ENCODE data around the gene CDCA7L.

Gene CDCA7L, protein sequence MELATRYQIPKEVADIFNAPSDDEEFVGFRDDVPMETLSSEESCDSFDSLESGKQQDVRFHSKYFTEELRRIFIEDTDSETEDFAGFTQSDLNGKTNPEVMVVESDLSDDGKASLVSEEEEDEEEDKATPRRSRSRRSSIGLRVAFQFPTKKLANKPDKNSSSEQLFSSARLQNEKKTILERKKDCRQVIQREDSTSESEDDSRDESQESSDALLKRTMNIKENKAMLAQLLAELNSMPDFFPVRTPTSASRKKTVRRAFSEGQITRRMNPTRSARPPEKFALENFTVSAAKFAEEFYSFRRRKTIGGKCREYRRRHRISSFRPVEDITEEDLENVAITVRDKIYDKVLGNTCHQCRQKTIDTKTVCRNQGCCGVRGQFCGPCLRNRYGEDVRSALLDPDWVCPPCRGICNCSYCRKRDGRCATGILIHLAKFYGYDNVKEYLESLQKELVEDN

DNA sequence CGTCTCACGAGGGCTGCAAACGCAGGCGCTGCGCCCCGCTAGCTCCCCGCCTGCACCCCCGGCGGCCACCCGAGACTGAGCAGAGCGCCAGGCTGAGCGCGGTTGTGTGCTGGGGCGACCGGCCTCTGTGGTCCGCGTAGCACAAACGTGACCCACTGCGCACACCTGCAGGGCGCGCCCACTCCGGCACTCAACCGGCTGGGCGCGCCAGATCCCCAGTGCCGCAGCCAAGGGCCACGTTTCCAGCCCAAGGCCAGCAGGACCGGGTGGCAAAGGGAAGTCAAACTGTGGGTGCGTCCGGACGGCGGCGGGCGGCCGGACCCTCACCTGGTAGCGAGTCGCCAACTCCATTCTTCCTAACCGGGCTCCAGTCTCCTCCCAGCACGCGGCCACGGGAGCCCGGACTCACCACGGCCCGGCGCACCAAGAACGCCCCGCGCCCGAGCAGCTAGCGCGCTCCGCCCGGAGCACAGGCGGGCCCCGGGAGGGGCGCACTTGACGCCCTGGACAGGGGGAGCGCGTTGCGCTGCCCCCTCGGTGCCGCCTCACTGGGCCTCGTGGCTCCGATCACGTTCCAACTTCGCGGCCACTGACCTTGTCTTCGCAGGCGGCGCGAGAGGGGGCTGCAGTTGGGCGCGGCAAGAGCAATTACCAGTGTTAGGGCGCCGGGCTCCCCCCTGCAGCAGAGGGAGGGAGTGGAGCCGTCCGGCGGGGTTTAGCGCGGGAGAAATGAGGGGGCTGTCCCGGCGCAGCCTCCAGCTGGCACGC, at the start of gene CDCA7L:
TSS of gene CDCA7L (minus strand) at position 446 of the 768 bp plus-strand sequence. CDS start at position 351, 95 bp downstream.
- peak; percentile 42 to 77 (median 54) for DNase-seq

DNA sequence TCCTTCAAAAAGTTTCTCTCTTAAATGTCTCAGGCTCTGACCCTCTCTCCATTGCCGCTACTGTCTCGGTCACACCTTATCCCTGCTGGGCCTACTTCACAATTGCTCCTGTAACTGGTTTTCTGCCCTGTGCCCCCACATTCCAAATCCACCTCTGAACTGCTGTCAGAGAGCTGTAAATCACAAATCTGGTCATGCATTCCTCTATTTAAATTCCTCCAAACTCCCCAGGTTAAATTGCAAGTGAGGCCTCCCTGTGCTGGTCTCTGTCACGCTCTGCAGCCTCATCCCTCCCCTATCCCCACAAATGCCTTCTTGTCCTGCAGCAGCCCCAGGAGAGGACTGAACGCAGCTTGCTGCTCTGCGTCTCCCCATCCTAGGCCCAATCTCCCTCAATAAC, 40.4 kb upstream of the CDCA7L start:
- DNase-seq = no peak

DNA sequence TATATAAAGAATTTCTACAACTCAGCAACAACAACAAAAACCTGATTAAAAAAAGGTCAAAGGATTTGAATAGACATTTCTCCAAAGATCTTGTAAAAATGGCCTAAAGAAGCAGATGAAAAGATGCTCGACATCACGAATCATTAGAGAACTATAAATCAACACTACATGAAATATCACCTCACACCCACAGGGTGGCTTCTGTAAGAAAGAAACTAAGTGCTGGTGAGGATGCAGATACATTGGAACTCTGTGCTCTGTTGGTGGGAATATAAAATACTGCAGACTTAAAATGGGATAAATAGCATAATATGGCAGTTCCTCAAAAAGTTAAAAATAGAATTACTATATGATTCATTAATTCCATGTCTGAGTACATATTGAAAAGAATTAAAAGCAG, 38.3 kb upstream of the CDCA7L start:
- DNase-seq = no peak

DNA sequence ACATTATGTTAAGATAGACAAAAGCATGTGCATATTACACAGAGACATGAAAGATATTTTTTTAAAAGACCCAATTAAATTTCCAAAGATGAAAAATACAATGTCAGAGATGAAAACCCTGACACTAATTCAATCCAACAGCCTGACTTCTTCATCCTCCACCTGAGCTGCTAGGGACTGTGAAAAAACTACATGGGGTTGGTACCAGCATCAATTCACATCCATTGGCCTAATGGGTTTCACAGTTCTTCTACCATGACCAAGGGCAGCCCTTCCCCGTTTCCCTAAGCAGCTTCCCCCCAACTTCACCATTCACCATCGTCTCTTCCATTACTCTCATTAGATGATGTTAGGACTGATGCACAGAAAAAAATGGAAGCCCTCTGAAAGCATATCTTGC, 37.4 kb upstream of the CDCA7L start:
- no peak for DNase-seq

DNA sequence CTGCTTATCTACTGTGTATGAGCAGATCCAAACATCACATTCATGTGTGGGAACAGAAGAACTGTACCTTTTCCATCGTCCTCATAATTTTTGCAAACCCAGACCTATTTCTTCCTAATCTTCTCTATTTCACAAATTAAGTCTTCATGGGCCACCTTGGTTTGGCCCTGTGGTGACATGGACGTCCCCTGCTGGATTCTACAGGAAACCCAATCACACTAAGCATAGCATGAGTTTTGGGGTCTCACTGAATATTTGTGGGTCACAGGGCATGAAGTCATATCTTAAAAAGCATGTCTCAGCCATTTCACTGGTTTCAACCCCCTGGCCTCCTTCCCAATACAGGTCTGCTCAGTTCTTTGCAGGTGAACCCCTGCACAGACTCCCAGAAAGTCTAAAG, 35.8 kb upstream of the CDCA7L start:
- no peak for DNase-seq

DNA sequence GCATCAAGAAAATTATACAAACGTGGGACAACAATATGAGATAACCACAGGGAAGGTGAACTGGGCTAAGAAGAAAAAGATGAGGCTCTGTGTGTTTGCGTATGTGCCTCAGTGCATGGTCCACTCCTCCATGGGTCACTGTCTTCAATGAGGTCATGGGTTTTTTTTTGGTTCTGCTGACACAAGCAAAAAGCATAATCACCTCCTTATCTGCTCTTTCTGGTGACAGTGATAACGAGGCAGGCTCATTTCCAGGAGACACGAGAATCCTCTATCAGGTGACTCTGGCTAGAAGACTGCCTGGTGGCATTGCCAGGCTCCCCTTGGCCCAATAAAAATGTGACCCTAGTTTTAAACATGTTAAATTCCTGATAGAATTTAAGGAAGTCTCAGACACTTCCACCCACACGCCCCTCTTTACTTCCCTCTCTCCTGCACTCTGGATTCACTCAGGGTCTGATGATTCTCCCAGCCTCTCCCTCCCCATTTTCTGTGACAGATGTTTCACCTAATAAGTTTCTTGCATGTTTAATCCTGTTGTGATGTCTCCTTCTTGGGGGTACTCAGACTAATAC, 35.3 kb upstream of the CDCA7L start:
- DNase-seq = no peak

DNA sequence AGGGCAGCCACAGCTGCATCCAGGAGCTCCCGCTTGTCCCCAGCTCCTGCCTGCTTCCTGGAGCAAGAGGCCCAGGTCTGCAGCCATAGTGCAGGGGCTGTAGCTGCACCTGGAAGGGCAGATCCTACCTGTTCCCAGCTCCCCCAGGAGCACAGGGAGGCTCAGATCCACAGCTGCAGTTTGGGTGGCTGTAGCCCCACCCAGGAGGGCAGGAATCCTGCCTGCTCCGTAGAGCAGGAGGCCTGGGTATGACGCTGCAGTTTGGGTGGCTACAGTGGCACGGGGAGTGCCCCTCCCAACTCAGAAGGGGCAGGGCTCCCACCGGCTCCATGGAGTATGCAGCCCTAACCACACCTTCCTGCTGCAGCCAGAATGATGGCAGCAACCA, 26.7 kb upstream of the CDCA7L start:
- DNase-seq = no peak

DNA sequence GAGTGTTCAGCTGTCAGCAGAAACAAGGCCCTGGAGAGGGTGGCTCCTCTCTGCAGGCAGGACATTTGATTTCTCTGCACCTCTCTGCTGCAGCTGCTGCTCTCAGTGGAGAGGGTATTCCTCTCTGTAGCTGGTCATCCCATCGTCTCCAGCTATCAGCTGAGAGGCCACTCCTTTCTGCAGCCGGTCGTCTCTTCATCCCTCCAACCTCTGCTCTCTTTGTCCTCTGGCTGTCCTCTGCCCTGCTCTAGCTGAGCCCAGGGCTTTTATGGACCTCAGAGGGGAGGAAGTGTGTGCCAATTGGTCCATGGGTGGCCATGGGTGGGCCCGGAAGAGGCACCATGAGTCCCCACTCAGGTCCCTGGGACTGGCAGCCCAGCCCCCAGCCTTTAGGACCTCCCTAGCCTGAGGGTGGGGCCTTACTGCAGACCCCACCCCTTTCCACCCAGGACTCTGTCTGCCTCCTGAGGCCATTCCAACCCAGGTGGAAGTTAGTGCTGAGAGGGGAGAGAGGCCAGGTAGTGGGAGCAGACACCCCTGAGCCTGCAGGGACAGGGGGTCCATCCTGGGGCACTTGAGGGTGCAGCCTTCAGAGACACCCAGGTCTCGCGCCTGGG, 26.2 kb upstream of the CDCA7L start:
- no peak for DNase-seq

DNA sequence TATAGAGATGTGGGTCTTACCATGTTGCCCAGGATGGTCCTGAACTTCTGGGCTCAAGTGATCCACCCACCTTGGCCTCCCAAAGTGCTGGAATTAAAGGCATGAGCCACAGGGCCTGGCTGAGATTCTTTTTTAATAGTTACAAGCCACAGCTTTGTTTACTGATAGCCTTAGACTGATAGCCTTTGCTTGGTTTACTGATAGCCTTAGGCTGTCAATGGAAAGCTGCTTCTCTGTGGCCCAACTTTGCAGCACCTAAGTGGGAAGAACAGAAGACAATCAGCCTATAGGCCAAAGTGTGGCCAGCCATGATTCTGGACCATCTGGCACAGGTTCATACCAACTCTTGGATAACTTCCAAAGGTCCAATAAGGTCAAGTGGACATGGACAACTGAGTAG, 24.1 kb upstream of the CDCA7L start:
- DNase-seq = no peak

DNA sequence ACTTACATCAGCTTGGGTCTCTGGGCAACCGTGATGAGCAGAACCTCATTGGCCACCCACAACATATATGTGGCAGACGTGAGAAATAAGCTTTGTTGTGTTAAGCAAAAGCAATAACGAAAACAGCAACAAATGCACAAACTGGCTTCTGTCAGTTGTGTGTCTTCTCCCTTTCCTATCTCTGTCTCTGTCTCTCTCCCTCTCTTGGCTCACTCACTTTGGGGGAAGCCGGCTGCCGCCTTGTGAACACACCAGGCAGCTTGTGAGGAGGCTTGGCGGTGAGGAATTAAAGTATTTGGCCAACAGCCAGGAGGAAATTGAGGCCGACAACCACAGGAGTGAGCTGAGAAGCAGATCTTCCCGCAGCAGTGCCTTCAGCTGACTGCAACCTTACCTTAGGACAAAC, 21.9 kb upstream of the CDCA7L start:
- DNase-seq = peak in 5 of 6 experiments; percentile 2 to 54 (median 32)

DNA sequence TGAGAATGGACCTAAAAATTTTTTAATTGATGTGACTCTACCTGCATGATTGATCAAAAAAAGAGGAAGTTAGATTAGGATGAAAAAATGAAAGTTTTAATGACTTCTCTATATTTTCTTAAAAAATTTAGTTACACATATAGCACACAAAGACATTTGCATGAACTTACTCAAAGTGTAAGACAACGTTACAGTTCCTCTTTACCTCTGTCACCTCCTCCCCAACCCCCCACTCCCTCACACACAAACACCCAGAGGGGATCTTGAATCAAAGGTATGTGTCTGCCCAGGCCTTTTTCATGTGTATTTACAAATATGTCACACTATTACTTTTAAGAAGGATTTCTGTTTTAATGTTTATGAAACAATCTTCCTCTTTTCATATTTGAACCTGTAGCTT, 20.6 kb upstream of the CDCA7L start:
- no peak for DNase-seq

DNA sequence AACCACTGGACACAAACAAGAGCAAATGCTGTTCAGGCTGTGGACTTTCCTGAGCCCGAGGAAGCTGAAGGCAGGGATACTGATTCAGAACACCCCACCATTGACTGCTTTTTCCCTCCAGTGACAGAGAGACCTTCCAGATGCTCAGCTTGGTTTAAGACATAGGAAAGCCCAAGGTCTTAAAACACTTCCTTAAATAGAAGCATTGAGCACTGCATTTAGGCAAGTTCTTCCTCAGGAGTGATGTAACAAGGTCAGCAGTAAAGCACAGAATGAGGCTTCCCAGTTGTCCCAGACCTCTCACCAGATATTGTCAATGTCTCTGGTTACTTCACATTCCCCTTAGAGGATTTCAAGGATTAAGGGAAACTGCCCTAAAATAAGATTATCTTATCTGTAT, 19.6 kb upstream of the CDCA7L start:
- DNase-seq = no peak

DNA sequence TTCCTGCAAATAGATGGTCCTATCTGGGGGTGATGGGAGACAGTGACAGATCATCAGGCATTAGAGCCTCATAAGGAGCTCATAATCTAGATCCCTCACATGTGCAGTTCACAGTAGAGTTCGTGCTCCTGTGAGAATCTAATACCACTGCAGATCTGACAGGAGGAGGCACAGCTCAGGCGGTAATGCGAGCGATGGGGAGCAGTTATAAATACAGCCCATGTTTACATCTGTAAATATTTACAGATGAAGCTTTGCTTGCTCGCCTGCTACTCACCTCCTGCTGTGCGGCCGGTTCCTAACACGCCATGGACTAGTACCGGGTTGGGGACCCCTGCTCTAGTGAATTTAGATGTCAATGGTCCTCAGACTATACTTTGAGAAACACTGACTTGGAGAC, 17.0 kb upstream of the CDCA7L start:
- DNase-seq = no peak

DNA sequence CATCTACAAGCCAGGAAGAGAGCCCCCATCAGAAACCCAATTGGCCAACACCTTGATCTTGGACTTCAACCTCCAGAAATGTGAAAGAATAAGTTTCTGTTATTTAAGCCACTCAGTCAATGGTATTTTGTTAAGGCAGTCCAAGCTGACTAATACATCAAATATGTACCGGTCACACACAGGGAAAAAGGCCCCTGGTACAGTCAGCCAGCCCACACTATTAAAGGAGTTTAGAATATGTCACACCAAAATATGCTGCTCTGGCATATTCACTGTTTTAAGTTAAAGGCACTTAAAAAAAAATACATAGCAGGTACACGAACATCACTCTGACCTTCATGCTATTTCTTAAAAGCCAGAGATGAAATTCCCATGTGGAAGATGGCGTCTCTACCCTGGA, 15.2 kb upstream of the CDCA7L start:
- no peak for DNase-seq

DNA sequence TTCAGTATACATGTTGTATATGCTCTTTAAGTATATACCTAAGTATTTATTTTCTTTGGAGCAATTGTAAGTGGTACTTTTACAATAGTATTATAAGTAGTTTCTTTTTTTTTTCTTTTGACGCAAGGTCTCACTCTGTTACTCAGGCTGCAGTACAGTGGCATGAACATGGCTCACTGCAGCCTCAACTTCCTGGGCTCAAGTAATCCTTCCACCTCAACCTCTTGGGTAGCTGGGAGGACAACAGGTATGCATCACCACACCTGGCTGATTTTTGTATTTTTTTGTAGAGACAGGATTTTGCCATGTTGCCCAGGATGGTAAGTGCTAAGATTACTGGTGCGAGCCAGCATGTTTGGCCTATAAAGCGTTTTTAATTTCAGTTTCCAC, 13.7 kb upstream of the CDCA7L start:
- DNase-seq = no peak

DNA sequence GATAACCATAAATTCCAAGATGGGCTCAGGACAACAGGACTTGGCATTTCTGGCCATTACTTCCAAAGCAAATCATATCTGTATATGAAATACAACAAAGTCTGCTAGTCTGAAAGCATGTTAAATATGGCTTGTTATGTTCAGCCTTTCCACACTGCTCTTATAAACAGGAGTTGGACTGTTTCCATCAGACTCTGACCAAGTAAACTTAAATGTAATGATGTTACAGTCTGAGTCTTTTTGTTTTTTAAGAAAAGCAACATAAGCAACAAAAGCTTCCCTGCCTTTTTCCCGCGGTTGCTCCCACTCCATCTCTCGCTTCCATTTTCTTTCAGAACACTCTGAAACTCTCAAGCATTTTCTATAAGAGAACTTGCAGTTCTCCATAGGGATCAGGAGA, 8.1 kb upstream of the CDCA7L start:
- no peak for DNase-seq

DNA sequence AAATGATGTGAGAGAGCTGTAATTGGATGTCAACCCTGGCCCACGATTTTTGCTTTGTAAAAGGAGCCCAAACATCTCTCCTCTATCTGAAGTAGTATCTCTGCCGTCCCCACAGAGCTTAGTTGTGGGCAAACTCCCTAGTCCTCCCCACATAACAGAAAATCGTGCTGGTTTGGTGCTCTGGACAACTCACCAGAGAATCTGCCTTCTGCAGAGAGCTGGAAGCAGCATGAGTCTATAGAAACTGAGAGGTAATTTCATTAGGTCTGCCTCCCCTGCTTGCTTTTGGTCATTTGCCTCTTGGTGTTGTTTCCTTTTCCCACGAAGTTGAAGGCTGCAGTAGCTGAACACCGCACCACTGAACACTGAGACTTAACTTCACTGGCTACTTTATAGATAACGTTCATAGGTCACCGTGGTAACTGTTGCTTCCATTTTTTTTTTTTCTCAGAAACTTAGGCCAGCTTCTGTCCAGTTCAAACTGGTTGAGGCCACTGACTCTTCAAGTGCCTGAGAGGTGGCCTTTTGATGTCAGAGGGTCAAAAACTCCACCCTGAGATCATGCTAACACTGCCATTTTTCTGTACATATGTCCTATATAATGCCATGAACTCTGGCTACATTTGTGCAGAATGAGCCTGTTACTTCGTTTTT, 3.3 kb upstream of the CDCA7L start:
- DNase-seq = no peak

DNA sequence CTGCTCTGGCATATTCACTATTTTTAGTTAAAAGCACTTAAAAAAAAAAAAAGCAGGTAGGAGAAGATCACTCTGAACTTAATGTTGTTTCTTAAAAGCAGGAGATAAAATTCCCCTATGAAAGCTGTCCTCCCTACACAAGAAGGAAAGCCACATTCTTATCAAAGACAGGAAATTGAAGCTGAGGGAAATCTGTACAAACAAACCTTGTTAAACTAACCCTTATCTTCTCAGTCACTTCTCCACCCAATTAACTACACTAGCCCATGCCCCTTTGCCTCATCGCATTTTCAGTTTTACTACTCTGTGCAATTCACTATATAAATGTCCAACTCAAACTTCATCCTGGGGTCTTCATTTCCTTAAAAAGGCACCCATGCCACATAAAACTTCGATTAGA, 2.7 kb upstream of the CDCA7L start:
- DNase-seq = no peak

DNA sequence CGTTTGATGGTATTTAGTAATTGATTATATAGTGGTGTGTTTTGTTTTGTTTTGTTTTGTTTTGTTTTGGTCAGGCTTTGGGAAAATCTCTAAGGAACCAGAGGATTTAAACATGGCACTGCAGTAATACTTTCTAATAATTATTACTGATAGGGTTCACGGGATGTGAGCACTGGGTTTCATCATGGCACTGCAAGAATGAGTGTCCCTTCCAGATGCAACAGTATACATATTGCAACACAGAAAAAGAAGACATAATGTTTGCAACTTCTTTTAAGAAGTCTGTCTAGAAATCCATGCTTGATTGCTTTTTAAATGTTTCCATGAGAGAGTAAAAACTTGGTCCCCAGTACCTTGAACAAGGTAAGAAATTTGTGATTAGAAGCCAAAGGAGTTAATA, 2.2 kb upstream of the CDCA7L start:
- DNase-seq = no peak

DNA sequence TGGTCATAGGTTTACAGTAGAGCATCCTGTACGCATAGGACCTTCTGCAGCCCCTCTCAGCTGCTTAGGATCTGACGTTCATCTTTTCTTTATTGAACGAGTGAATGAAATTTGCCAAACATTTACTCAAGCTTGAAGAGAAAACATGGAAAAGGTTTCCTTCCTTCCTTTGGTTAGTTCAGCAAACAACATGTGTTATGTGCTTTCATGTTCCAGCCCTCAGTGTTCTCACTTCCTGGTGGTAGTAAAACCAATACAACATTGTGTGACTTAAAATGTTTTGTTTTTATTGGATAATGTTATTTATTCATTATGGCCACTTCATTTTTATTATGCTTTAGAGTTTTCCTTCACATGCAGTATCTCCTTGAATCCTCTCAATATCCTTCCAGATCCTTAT, 1.4 kb upstream of the CDCA7L start:
- DNase-seq = no peak

DNA sequence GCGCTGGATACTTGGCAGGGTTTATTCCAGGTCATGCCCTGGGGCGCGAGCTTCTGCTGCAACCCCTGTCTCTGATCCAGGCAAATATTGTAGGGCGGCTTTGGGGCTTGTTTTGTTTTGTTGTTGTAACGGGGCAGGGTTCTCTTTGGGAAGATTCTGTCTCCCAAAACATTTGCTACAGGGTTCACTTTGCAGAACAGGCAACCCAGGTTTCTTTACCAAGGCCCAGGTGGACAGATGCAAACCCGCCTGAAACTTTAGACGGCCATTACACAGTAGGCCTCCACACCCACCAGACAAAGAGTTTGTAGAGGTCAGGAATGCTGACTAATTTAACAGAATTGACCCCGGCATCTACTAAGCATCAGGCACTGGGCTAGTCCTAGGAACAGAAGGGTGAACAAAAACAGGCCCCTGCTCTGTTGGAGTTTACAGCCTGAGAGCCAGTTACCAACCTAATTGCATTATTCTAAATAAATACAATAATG, 567 bp upstream of the CDCA7L start:
- DNase-seq = no peak

DNA sequence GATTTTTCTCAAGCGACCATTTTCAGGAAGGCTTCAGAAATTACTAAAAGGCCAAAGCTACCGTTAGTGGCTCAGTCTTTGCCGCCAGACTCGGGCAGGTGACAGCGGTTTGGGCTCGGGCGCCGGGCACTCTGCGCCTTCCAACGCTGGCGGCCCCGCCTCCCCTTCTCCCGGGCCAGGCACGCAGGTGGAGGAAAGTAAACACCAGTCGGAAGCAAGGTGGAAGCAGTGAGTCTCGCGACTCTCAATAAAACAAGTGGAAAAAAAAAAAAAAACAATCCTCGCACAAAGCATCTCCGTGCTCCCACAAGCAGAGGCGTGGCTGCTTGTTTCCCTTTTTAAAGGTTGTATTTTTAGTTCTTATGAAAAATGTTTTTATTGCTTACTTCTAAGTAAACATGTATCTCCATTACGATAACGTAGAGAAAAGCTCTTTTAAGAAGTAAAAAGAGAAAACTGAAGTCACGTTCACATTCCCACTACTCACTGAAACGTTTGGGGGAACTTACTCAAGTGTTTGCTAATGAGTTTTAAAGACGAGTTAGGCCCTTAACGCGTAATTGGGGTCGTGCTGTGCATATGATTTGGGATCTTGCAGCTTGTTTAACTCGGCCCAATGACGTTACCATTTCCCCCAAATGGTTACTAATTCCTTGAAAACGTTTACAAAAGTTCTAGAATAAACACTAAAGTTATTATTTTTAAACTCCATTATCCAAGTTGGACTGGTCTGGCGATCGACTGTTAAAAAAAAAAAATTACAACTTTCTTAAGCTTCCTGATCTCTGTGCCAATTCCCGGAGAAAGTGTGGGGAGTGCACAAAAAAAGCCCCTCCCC, 864 bp downstream of the CDCA7L start:
- peak in 4 of 6 experiments; percentile 10 to 55 (median 26) for DNase-seq
